Inflammatory macrophage (primary cell): ENCODE results near the gene MAGOH.
"Not testable (repeated sequence)": the region's sequence is repeated elsewhere in the genome, so short reads cannot be mapped to it uniquely, and the experiment has no call there.

Experiments used
- DNase-seq, 2 donors: peaks; one replicate each; pipeline ENCODE4 v3.0.0-alpha.2; 2020 to 2022

MAGOH gene

GRCh38 chr1:53219711-53220110 is 18.6 kb downstream of the MAGOH start:
- DNase-seq: no peak

- DNase-seq: no peak
These were observed 20.1 kb downstream of the MAGOH start for GRCh38 chr1:53218201-53218600.

- no peak for DNase-seq
These were observed 23.9 kb downstream of the MAGOH start for GRCh38 chr1:53214376-53214940.

GRCh38 chr1:53210954-53211353 is 27.4 kb downstream of the MAGOH start:
- DNase-seq: no peak

GRCh38 chr1:53210352-53210751 is 28.0 kb downstream of the MAGOH start:
- no peak for DNase-seq

GRCh38 chr1:53207726-53208125 is 30.6 kb downstream of the MAGOH start:
- no peak for DNase-seq

GRCh38 chr1:53206735-53207379 is 31.5 kb downstream of the MAGOH start:
- no peak for DNase-seq

- not testable (repeated sequence) for DNase-seq
These were observed 32.1 kb downstream of the MAGOH start for GRCh38 chr1:53206083-53206685.

GRCh38 chr1:53205496-53205895 is 32.8 kb downstream of the MAGOH start:
- not testable (repeated sequence) for DNase-seq

- no peak for DNase-seq
These were observed 34.9 kb downstream of the MAGOH start for GRCh38 chr1:53203466-53203865.

- DNase-seq: no peak
These were observed 40.1 kb downstream of the MAGOH start for GRCh38 chr1:53198241-53198651.

GRCh38 chr1:53197291-53198200 is 40.8 kb downstream of the MAGOH start:
- DNase-seq: peak; percentile 60 to 62

- peak; percentile 97 to 98 for DNase-seq
These were observed 41.6 kb downstream of the MAGOH start, which contains the start of gene CPT2 for GRCh38 chr1:53196485-53197290. Gene CPT2 (plus strand): TSS chr1:53196824. CDS start chr1:53196944, 120 bp downstream.

GRCh38 chr1:53196017-53196484 is 42.3 kb downstream of the MAGOH start:
- DNase-seq: no peak

- no peak for DNase-seq
These were observed 42.9 kb downstream of the MAGOH start for GRCh38 chr1:53195246-53196016.

GRCh38 chr1:53190210-53190611 is 48.1 kb downstream of the MAGOH start:
- no peak for DNase-seq

GRCh38 chr1:53189061-53189460 is 49.3 kb downstream of the MAGOH start:
- no peak for DNase-seq

- no peak for DNase-seq
These were observed 50.2 kb downstream of the MAGOH start for GRCh38 chr1:53188099-53188498.

GRCh38 chr1:53187401-53187800 is 50.9 kb downstream of the MAGOH start:
- peak in 1 of 2 donors; percentile 39 for DNase-seq

GRCh38 chr1:53186533-53186932 is 51.8 kb downstream of the MAGOH start:
- DNase-seq: no peak

- not testable (repeated sequence) for DNase-seq
These were observed 52.4 kb downstream of the MAGOH start for GRCh38 chr1:53185955-53186297.
